H9 (cell line): Measurements from ENCODE around the gene ZFP69B. TPM values are rescaled to one million over a fixed set of nuclear protein-coding genes. Genes with fewer than 3 reads are reported as not detected.

Experiments
- DNase-seq: peaks from one replicate; pipeline ENCODE4 v3.0.0-alpha.2; 2017
- H2AFZ ChIP-seq: one replicate; pipeline ENCODE4 v1.6.1; 2013; ENCODE audit warnings: mild to moderate bottlenecking, low read length, control low read depth, moderate library complexity
- H2AK5ac ChIP-seq: 2 replicates; pipeline ENCODE4 v1.6.1; 2013; ENCODE audit warnings: low read length, control low read depth, mixed read lengths; ENCODE audit not compliant: insufficient read length
- H2BK120ac ChIP-seq: one replicate; pipeline ENCODE4 v1.6.1; 2013; ENCODE audit warnings: low read depth, mild to moderate bottlenecking, low read length, control low read depth, inconsistent platforms; ENCODE audit not compliant: poor library complexity, severe bottlenecking
- H2BK12ac ChIP-seq: 2 replicates; pipeline ENCODE4 v1.6.1; 2013; ENCODE audit warnings: low read length, control low read depth, mixed read lengths, low read depth; ENCODE audit not compliant: insufficient read length
- H2BK15ac ChIP-seq: 2 replicates; pipeline ENCODE4 v1.6.1; 2013; ENCODE audit warnings: low read depth, low read length, control low read depth
- H2BK20ac ChIP-seq: one replicate; pipeline ENCODE4 v1.6.1; 2013; ENCODE audit warnings: low read depth, mild to moderate bottlenecking, low read length, control low read depth, inconsistent platforms; ENCODE audit not compliant: poor library complexity, severe bottlenecking
- H2BK5ac ChIP-seq: 2 replicates; pipeline ENCODE4 v1.6.1; 2013; ENCODE audit warnings: low read length, control low read depth, mixed read lengths; ENCODE audit not compliant: insufficient read length
- H3K14ac ChIP-seq: 2 replicates; pipeline ENCODE4 v1.6.1; 2013; ENCODE audit warnings: low read length, control low read depth; ENCODE audit not compliant: insufficient read depth
- H3K18ac ChIP-seq: 2 replicates; pipeline ENCODE4 v1.6.1; 2013; ENCODE audit warnings: low read depth, mild to moderate bottlenecking, mixed read lengths, low read length, control low read depth; ENCODE audit not compliant: insufficient read length
- H3K23ac ChIP-seq: 2 replicates; pipeline ENCODE4 v1.6.1; 2013; ENCODE audit warnings: low read length, control low read depth, mixed read lengths, low read depth; ENCODE audit not compliant: insufficient read length
- H3K23me2 ChIP-seq: 2 replicates; pipeline ENCODE4 v1.6.1; 2013; ENCODE audit warnings: low read depth, mild to moderate bottlenecking, mixed read lengths, low read length, control low read depth; ENCODE audit not compliant: insufficient read length, poor library complexity, severe bottlenecking
- H3K27ac ChIP-seq: 2 replicates; pipeline ENCODE4 v1.5.1; 2013; ENCODE audit warnings: low read length, control low read depth, mixed read lengths, low read depth; ENCODE audit not compliant: insufficient read length
- H3K27me3 ChIP-seq: 2 replicates; pipeline ENCODE4 v1.6.1; 2013; ENCODE audit warnings: low read length, control low read depth, inconsistent platforms; ENCODE audit not compliant: insufficient read depth
- H3K4ac ChIP-seq: 2 replicates; pipeline ENCODE4 v1.6.1; 2013; ENCODE audit warnings: low read depth, mild to moderate bottlenecking, control low read depth, inconsistent platforms, low read length, moderate library complexity
- H3K4me1 ChIP-seq: 2 replicates; pipeline ENCODE4 v1.6.1; 2013; ENCODE audit warnings: low read length, control low read depth, inconsistent platforms; ENCODE audit not compliant: insufficient read depth
- H3K4me2 ChIP-seq: 2 replicates; pipeline ENCODE4 v1.6.1; 2013; ENCODE audit warnings: low read length, control low read depth, mixed read lengths; ENCODE audit not compliant: insufficient read length, insufficient read depth
- H3K56ac ChIP-seq: 2 replicates; pipeline ENCODE4 v1.6.1; 2013; ENCODE audit warnings: low read depth, mild to moderate bottlenecking, mixed read lengths, low read length, control low read depth; ENCODE audit not compliant: insufficient read length
- H3K79me1 ChIP-seq: 2 replicates; pipeline ENCODE4 v1.6.1; 2013; ENCODE audit warnings: low read depth, mild to moderate bottlenecking, moderate library complexity, low read length, control low read depth, inconsistent platforms; ENCODE audit not compliant: insufficient read depth, poor library complexity, severe bottlenecking
- H3K79me2 ChIP-seq: 2 replicates; pipeline ENCODE4 v1.6.1; 2013; ENCODE audit warnings: low read length, control low read depth, inconsistent platforms; ENCODE audit not compliant: insufficient read depth
- H3K9ac ChIP-seq: 2 replicates; pipeline ENCODE4 v1.6.1; 2013; ENCODE audit warnings: low read length, control low read depth, mixed read lengths; ENCODE audit not compliant: insufficient read length; ENCODE audit errors: extremely low read depth
- H3K9me3 ChIP-seq: one replicate; pipeline ENCODE4 v1.6.1; 2013; ENCODE audit warnings: low read depth, low read length, inconsistent platforms; ENCODE audit not compliant: control insufficient read depth
- H3T11ph ChIP-seq: one replicate; pipeline ENCODE4 v1.6.1; 2013; ENCODE audit warnings: mild to moderate bottlenecking, low read length, control low read depth, inconsistent platforms
- H4K20me1 ChIP-seq: one replicate; pipeline ENCODE4 v1.6.1; 2013; ENCODE audit not compliant: control insufficient read depth, insufficient read length, insufficient read depth
- H4K5ac ChIP-seq: 2 replicates; pipeline ENCODE4 v1.6.1; 2013; ENCODE audit warnings: low read depth, mild to moderate bottlenecking, mixed read lengths, low read length, control low read depth; ENCODE audit not compliant: insufficient read length
- H4K8ac ChIP-seq: replicated peaks from 2 replicates; pipeline ENCODE4 v1.6.1; 2013; ENCODE audit warnings: low read length, control low read depth, mixed read lengths, low read depth; ENCODE audit not compliant: insufficient read length
- H4K91ac ChIP-seq: 2 replicates; pipeline ENCODE4 v1.6.1; 2013; ENCODE audit warnings: low read depth, mild to moderate bottlenecking, moderate library complexity, mixed read lengths, low read length, control low read depth; ENCODE audit not compliant: insufficient read length
- H3K27ac Mint-ChIP-seq, 3 experiments: 2 replicates in 2 of 3; 3 replicates in 1 of 3; pipeline ENCODE4 v1.8.0; 2020 to 2021; ENCODE audit warnings: mixed read lengths in 3 of 3, mild to moderate bottlenecking in 1 of 3, moderate library complexity in 1 of 3
- H3K27me3 Mint-ChIP-seq: 2 replicates; pipeline ENCODE4 v1.8.0; 2021; ENCODE audit warnings: low read depth, mild to moderate bottlenecking, moderate library complexity, mixed read lengths
- H3K36me3 Mint-ChIP-seq, 3 experiments: 2 replicates in 2 of 3; 3 replicates in 1 of 3; pipeline ENCODE4 v1.8.0; 2020 to 2021; ENCODE audit warnings: low read depth in 3 of 3, mixed read lengths in 3 of 3; ENCODE audit not compliant: insufficient read depth in 1 of 3
- H3K4me1 Mint-ChIP-seq, 2 experiments: 2 replicates each; pipeline ENCODE4 v1.8.0; 2020; ENCODE audit warnings: mixed read lengths in 2 of 2
- H3K4me3 Mint-ChIP-seq, 2 experiments: 2 replicates in 1 of 2; 3 replicates in 1 of 2; pipeline ENCODE4 v1.8.0; 2020 to 2021; ENCODE audit warnings: mild to moderate bottlenecking in 2 of 2, mixed read lengths in 2 of 2, moderate library complexity in 1 of 2
- H3K9me3 Mint-ChIP-seq, 2 experiments: 2 replicates in 1 of 2; 3 replicates in 1 of 2; pipeline ENCODE4 v1.8.0; 2020; ENCODE audit warnings: mild to moderate bottlenecking in 2 of 2, mixed read lengths in 2 of 2, moderate library complexity in 1 of 2
- CTCF ChIP-seq: fragments of 200-600 bp; sonication (generic); conservative IDR thresholded peaks from 3 replicates; pipeline ENCODE4 v1.8.0; 2021; ENCODE audit warnings: antibody characterized with exemption, mild to moderate bottlenecking
- WGBS: extraction: QIAGEN DNeasy Blood & Tissue Kit; methylation state at CpG from one replicate; pipeline ENCODE4 v1.1.7; 2013; ENCODE audit warnings: missing lambda C conversion rate, low lambda C conversion rate, mixed read lengths; ENCODE audit not compliant: insufficient read length; ENCODE audit errors: extremely low coverage; 5-methylcytosine and 5-hydroxymethylcytosine counted together
- total RNA-seq: library from RNA; stranded (reverse); gene quantifications from 2 replicates; pipeline ENCODE4 v1.2.1, GENCODE V29; 2021

The ZFP69B gene
- total RNA-seq, 1 experiment from 2014 or later: 16.2 TPM

GRCh38 chr1:40476924-40477677 is 26.8 kb downstream of the ZFP69B start, which contains the start of gene ZFP69:
ZFP69 (plus strand) TSS chr1:40477290; CDS start chr1:40479362, 2,072 bp downstream.
- Histone ChIP-seq H3K23me2 (peaks cover 4% of the 10 kb centered on the region), H3K56ac (no peak within 1 kb of the TSS), H3K18ac (no peak within 1 kb of the TSS), H2AFZ (peak within 1 kb of the TSS; percentile 54), H2BK12ac (no peak within 1 kb of the TSS), H2BK15ac (no peak within 1 kb of the TSS), H3K27ac (no peak within 1 kb of the TSS), H2BK120ac (no peak within 1 kb of the TSS), H2BK20ac (no peak within 1 kb of the TSS), H3K79me2 (no peaks in the 10 kb centered on the region), H3K4me1 (no peaks in the 10 kb centered on the region), H3K9ac (peak within 1 kb of the TSS; percentile 32), H4K8ac (no peak within 1 kb of the TSS), H4K20me1 (no peaks in the 10 kb centered on the region), H3K14ac (no peak within 1 kb of the TSS), H3K79me1 (no peaks in the 10 kb centered on the region), H2AK5ac (no peak within 1 kb of the TSS), H4K5ac (no peak within 1 kb of the TSS), H2BK5ac (no peak within 1 kb of the TSS), H3K27me3 (no peaks in the 10 kb centered on the region), H3T11ph (no peak within 1 kb of the TSS), H3K23ac (no peak within 1 kb of the TSS), H4K91ac (no peak within 1 kb of the TSS), H3K4me2 (peak within 1 kb of the TSS; percentile 86), H3K4ac (no peak within 1 kb of the TSS), H3K9me3 (peaks cover 6% of the 10 kb centered on the region)
- peaks cover 10 to 16% (median 13%) of the 10 kb centered on the region in 3 experiments for H3K36me3 Mint-ChIP-seq
- no peak for TF ChIP-seq CTCF
- H3K4me1 Mint-ChIP-seq: peaks cover 10 to 11% of the 10 kb centered on the region in 2 experiments
- no CpG with 5 or more reads among the region's 65 CpGs for WGBS
- H3K9me3 Mint-ChIP-seq: peaks cover 19 to 33% of the 10 kb centered on the region in 2 experiments
- DNase-seq: peak; percentile 69
- no peak within 1 kb of the TSS; a peak in 1 of 7 replicates for H3K27ac Mint-ChIP-seq
- H3K4me3 Mint-ChIP-seq: peak within 1 kb of the TSS; percentile 81 to 90
- no peaks in the 10 kb centered on the region; the same call in 1 of the 2 replicates for H3K27me3 Mint-ChIP-seq
